ENCODE data around the gene OR7G2. TPM values are rescaled to one million over a fixed set of nuclear protein-coding genes. Genes with fewer than 3 reads are reported as not detected.
A peak's percentile ranks its signal among the peaks of the same experiment; 100 is the strongest.

OR7G2 gene
- total and polyA plus RNA-seq, 2 donors (not counting 1 experiment from before 2014, with no cell fraction given), result not detected

DNA sequence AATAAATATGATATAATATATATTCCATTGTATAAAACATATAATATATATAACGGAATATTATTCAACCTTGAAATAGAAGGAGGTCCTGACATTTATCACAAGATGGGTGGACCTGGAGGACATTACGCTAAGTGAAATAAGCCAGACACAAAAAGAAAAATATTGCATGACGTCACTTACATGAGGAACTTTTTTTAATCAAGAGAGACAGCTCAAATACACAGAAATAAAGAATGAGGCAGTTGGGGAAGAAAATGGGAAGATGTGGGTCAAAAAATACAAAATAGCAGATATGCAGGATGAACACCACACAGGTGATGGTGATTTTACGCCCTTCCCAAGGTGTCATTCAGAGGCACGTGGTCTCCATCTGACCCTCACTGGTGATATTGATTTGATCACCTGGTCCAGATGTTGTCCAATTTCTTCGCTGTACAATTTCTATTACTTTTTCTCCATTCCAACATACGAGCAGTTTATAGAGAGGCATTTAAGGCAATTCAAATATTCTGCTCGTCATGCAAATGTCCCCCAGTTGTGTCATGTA is 32.4 kb upstream of the OR7G2 start:
- intact Hi-C loops (cut with micrococcal nuclease), result loop anchor here (1.0 to 5.0 kb wide), 4 partner anchors 170 to 483 kb away; partner anchors contain the start of genes ZNF121, ZNF559, ZNF561 and ZNF699
- ATAC-seq (ENCODE audit: low read depth) (no peak), DNase-seq (no peak)
- H3K4me3 Mint-ChIP-seq, result peak overlapping the region; percentile 98
- Histone ChIP-seq H4K20me1 (ENCODE audit: control insufficient read depth, insufficient read depth, low read length, poor library complexity, severe bottlenecking) (no peaks in the 10 kb centered on the region), H3K4me2 (replicated peaks; ENCODE audit: low read depth, low read length, poor library complexity, severe bottlenecking) (peak overlapping the region; percentile 76), H3K9me3 (ENCODE audit: control extremely low read depth in 1 of 3, control insufficient read depth in 2 of 3, insufficient read depth in 1 of 3, low read length in 2 of 3) (peaks cover 3 to 4% (median 3%) of the 10 kb centered on the region in 3 donors), H3K79me2 (ENCODE audit: control insufficient read depth, insufficient read depth, low read length) (peaks cover 49% of the 10 kb centered on the region), H2AFZ (ENCODE audit: insufficient read depth, low read depth, low read length, poor library complexity, severe bottlenecking) (peak overlapping the region; percentile 84), H3K27me3 (replicated peaks in 1 of 4; ENCODE audit: control extremely low read depth in 1 of 4, control insufficient read depth in 3 of 4, insufficient read depth in 4 of 4, low read length in 3 of 4) (no peaks in the 10 kb centered on the region), H3K4me1 (ENCODE audit: control insufficient read depth in 2 of 2, insufficient read depth in 2 of 2, low read length in 2 of 2) (peaks cover 13 to 15% of the 10 kb centered on the region in 2 donors), H3K4me3 (ENCODE audit: control extremely low read depth in 1 of 5, extremely low read depth in 1 of 5, insufficient read depth in 1 of 5, low read depth in 2 of 5, low read length in 4 of 5) (peak overlapping the region; percentile 70 to 99 (median 97)), H3K36me3 (replicated peaks in 1 of 2; ENCODE audit: control extremely low read depth in 1 of 2, control insufficient read depth in 1 of 2, extremely low read depth in 1 of 2, insufficient read depth in 2 of 2, low read length in 1 of 2) (no peaks in the 10 kb centered on the region), H3K27ac (ENCODE audit: low read length in 2 of 2) (peak overlapping the region; percentile 86 to 90), H3K9ac (ENCODE audit: low read length) (peak overlapping the region; percentile 99)
- peak overlapping the region; percentile 97 for H3K27ac Mint-ChIP-seq
- POLR2A ChIA-PET, result no interaction called here
- peaks cover 3% of the 10 kb centered on the region for H3K27me3 Mint-ChIP-seq
- CTCF ChIA-PET, result interaction anchor here (1.5 kb wide), 1 partner anchor 65 kb away, joined by 4 read pairs; no protein-coding TSS in a partner anchor
- peaks cover 32% of the 10 kb centered on the region for H3K4me1 Mint-ChIP-seq
- WGBS (ENCODE audit: insufficient coverage), result 29% methylated on average over 3 of the region's 8 CpGs
- H3K9me3 Mint-ChIP-seq (ENCODE audit: insufficient read depth), result peaks cover 1% of the 10 kb centered on the region
- TF ChIP-seq EZH2 (IDR thresholded peaks at IDR 0.05; ENCODE audit: borderline replicate concordance, insufficient read depth, low read depth, low read length, poor library complexity, severe bottlenecking), result no peak
- TF ChIP-seq, protein P1, sequence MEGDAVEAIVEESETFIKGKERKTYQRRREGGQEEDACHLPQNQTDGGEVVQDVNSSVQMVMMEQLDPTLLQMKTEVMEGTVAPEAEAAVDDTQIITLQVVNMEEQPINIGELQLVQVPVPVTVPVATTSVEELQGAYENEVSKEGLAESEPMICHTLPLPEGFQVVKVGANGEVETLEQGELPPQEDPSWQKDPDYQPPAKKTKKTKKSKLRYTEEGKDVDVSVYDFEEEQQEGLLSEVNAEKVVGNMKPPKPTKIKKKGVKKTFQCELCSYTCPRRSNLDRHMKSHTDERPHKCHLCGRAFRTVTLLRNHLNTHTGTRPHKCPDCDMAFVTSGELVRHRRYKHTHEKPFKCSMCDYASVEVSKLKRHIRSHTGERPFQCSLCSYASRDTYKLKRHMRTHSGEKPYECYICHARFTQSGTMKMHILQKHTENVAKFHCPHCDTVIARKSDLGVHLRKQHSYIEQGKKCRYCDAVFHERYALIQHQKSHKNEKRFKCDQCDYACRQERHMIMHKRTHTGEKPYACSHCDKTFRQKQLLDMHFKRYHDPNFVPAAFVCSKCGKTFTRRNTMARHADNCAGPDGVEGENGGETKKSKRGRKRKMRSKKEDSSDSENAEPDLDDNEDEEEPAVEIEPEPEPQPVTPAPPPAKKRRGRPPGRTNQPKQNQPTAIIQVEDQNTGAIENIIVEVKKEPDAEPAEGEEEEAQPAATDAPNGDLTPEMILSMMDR (IDR thresholded peaks at IDR 0.05), result no peak

DNA sequence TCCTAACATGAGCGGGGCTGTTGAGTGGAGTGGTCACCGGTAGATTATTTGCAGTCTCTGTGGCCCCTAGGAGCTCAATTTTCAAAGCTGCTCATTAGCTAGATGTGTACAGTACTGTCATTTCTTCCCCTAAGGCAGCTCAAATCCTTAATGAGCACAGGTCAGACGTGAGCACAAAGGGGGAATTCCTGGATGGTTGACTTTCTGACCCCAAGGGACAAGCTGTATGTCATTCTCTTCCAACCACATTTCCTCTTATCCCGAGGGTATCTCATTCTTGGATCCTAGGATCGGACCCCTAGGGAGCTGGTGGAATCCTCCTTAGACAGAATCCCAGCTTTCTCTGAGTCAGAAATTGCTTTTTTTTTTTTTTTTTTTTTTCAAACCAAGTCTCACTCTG is 25.1 kb upstream of the OR7G2 start:
- peaks cover 3% of the 10 kb centered on the region for H3K27me3 Mint-ChIP-seq
- Histone ChIP-seq H3K4me3 (ENCODE audit: control extremely low read depth in 1 of 5, extremely low read depth in 1 of 5, insufficient read depth in 1 of 5, low read depth in 2 of 5, low read length in 4 of 5) (no peak overlapping the region), H3K27ac (ENCODE audit: low read length in 2 of 2) (no peak overlapping the region), H3K4me1 (ENCODE audit: control insufficient read depth in 2 of 2, insufficient read depth in 2 of 2, low read length in 2 of 2) (peaks cover 4 to 12% of the 10 kb centered on the region in 2 donors), H2AFZ (ENCODE audit: insufficient read depth, low read depth, low read length, poor library complexity, severe bottlenecking) (no peak overlapping the region), H3K9me3 (ENCODE audit: control extremely low read depth in 1 of 3, control insufficient read depth in 2 of 3, insufficient read depth in 1 of 3, low read length in 2 of 3) (no peaks in the 10 kb centered on the region), H3K9ac (ENCODE audit: low read length) (no peak overlapping the region), H3K79me2 (ENCODE audit: control insufficient read depth, insufficient read depth, low read length) (no peaks in the 10 kb centered on the region), H3K4me2 (replicated peaks; ENCODE audit: low read depth, low read length, poor library complexity, severe bottlenecking) (no peak overlapping the region), H3K27me3 (replicated peaks in 1 of 4; ENCODE audit: control extremely low read depth in 1 of 4, control insufficient read depth in 3 of 4, insufficient read depth in 4 of 4, low read length in 3 of 4) (no peaks in the 10 kb centered on the region), H4K20me1 (ENCODE audit: control insufficient read depth, insufficient read depth, low read length, poor library complexity, severe bottlenecking) (no peaks in the 10 kb centered on the region), H3K36me3 (replicated peaks in 1 of 2; ENCODE audit: control extremely low read depth in 1 of 2, control insufficient read depth in 1 of 2, extremely low read depth in 1 of 2, insufficient read depth in 2 of 2, low read length in 1 of 2) (no peaks in the 10 kb centered on the region)
- ATAC-seq (ENCODE audit: low read depth) (no peak), DNase-seq (no peak)
- CTCF ChIA-PET, result interaction anchor here (0.5 to 0.7 kb wide), 4 partner anchors 10 to 1258 kb away, joined by 3 read pairs; no protein-coding TSS in a partner anchor
- H3K27ac Mint-ChIP-seq, result no peak overlapping the region
- peaks cover 13% of the 10 kb centered on the region for H3K4me1 Mint-ChIP-seq
- H3K4me3 Mint-ChIP-seq, result no peak overlapping the region
- POLR2A ChIA-PET, result interaction anchor here (0.7 kb wide), 1 partner anchor 953 kb away, joined by 4 read pairs; no protein-coding TSS in a partner anchor
- WGBS (ENCODE audit: insufficient coverage), result 59% methylated on average over 4 of the region's 5 CpGs
- intact Hi-C loops (cut with micrococcal nuclease), result no loop called here
- no peaks in the 10 kb centered on the region for H3K9me3 Mint-ChIP-seq (ENCODE audit: insufficient read depth)
- TF ChIP-seq EZH2 (IDR thresholded peaks at IDR 0.05; ENCODE audit: borderline replicate concordance, insufficient read depth, low read depth, low read length, poor library complexity, severe bottlenecking), result no peak
- TF ChIP-seq, protein P1 (IDR thresholded peaks at IDR 0.05), result no peak
